Measurements from ENCODE around the gene SNX14.

GRCh38 chr6:85544776-85545175 lies 48.9 kb downstream of the SNX14 start:
- TF ChIP-seq CTCF (IDR thresholded peaks at IDR 0.05) (no peak), POLR2AphosphoS5 (IDR thresholded peaks at IDR 0.05; ENCODE audit: low read depth, low read length) (no peak), REST (IDR thresholded peaks at IDR 0.05; ENCODE audit: insufficient read depth in 1 of 2, low read depth in 2 of 2, low read length in 1 of 2) (no peak), TCF7L2 (IDR thresholded peaks at IDR 0.05; ENCODE audit: low read depth, low read length) (no peak)

Data from Panc1 (cell line).